ENCODE results near the gene SLC38A8.

Gene SLC38A8

GRCh38 chr16:83974475-83974874, 68.1 kb downstream of the SLC38A8 start:
- Histone ChIP-seq H3K4me1 (ENCODE audit: low read depth, poor library complexity, severe bottlenecking) (no peaks in the 10 kb centered on the region), H3K79me2 (ENCODE audit: insufficient read depth, low read depth) (no peaks in the 10 kb centered on the region), H3K36me3 (ENCODE audit: insufficient read depth) (no peaks in the 10 kb centered on the region), H3K4me2 (no peak overlapping the region), H3K27ac (no peak overlapping the region), H2AFZ (ENCODE audit: low read depth) (no peak overlapping the region), H3K4me3 (IDR thresholded peaks at IDR 0.05; ENCODE audit: insufficient read depth, low read depth, low read length) (no peak overlapping the region), H4K20me1 (ENCODE audit: insufficient read depth) (no peaks in the 10 kb centered on the region), H3K27me3 (ENCODE audit: insufficient read depth, low read depth) (peaks cover 8% of the 10 kb centered on the region; the same call in 1 of the 2 replicates), H3K9ac (no peak overlapping the region)
- TF ChIP-seq, protein P1, sequence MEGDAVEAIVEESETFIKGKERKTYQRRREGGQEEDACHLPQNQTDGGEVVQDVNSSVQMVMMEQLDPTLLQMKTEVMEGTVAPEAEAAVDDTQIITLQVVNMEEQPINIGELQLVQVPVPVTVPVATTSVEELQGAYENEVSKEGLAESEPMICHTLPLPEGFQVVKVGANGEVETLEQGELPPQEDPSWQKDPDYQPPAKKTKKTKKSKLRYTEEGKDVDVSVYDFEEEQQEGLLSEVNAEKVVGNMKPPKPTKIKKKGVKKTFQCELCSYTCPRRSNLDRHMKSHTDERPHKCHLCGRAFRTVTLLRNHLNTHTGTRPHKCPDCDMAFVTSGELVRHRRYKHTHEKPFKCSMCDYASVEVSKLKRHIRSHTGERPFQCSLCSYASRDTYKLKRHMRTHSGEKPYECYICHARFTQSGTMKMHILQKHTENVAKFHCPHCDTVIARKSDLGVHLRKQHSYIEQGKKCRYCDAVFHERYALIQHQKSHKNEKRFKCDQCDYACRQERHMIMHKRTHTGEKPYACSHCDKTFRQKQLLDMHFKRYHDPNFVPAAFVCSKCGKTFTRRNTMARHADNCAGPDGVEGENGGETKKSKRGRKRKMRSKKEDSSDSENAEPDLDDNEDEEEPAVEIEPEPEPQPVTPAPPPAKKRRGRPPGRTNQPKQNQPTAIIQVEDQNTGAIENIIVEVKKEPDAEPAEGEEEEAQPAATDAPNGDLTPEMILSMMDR (conservative IDR thresholded peaks at IDR 0.05; ENCODE audit: low read depth, low read length): no peak

DNA sequence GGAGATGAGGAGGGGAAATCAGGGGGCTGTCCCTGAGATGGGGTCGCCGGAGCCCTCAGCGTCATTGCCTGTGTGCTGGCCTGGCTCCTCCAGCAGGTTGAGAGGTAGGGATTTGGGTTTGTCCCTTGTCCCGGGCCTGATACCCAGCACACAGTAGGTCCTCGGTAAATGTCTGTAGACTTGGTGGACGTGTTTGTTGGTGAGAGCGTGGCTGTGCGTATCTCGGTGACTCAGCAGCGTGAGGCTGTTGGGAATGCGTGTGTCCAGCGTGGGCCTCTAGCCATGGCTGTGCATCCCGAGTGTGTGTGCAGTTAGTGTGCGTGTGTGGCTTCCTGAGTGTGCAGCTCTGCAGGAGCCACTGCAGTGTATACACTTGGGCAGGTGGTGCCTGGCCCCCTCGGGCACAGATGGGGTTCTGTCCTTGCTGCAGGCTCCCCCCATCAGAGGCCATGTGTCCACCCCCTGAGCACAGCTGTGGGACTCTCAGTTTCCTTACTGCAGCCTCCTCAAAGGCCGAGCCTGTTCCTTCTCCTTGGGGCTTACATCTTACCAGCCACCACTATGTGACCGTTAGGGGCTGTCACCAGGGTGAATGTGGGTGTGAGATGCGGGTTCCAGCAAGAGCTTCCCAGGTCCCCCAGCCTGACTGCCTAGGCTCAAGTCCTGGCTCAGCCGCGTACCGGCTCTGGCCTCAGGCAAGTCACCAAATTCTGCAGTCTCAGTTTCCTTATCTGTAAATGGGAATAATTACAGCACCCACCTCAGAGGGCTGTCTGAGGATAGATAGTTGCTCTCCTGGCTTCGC, 68.8 kb downstream of the SLC38A8 start:
- Histone ChIP-seq H3K9ac (no peak overlapping the region), H2AFZ (ENCODE audit: low read depth) (no peak overlapping the region), H3K36me3 (ENCODE audit: insufficient read depth) (no peaks in the 10 kb centered on the region), H3K27ac (no peak overlapping the region), H4K20me1 (ENCODE audit: insufficient read depth) (no peaks in the 10 kb centered on the region), H3K27me3 (ENCODE audit: insufficient read depth, low read depth) (peaks cover 8% of the 10 kb centered on the region; the same call in 1 of the 2 replicates), H3K4me3 (IDR thresholded peaks at IDR 0.05; ENCODE audit: insufficient read depth, low read depth, low read length) (no peak overlapping the region), H3K79me2 (ENCODE audit: insufficient read depth, low read depth) (no peaks in the 10 kb centered on the region), H3K4me2 (no peak overlapping the region), H3K4me1 (ENCODE audit: low read depth, poor library complexity, severe bottlenecking) (no peaks in the 10 kb centered on the region)
- TF ChIP-seq, protein P1 (conservative IDR thresholded peaks at IDR 0.05; ENCODE audit: low read depth, low read length): no peak

GRCh38 chr16:83973077-83973476, 69.5 kb downstream of the SLC38A8 start:
- H3K79me2 ChIP-seq (ENCODE audit: insufficient read depth, low read depth): no peaks in the 10 kb centered on the region
- H3K36me3 ChIP-seq (ENCODE audit: insufficient read depth): no peaks in the 10 kb centered on the region
- H3K4me3 ChIP-seq (IDR thresholded peaks at IDR 0.05; ENCODE audit: insufficient read depth, low read depth, low read length): no peak overlapping the region
- H3K9ac ChIP-seq: no peak overlapping the region
- no peak overlapping the region for H3K27ac ChIP-seq
- H3K27me3 ChIP-seq (ENCODE audit: insufficient read depth, low read depth): peaks cover 8% of the 10 kb centered on the region; the same call in 1 of the 2 replicates
- H3K4me2 ChIP-seq: no peak overlapping the region
- no peaks in the 10 kb centered on the region for H3K4me1 ChIP-seq (ENCODE audit: low read depth, poor library complexity, severe bottlenecking)
- no peak overlapping the region for H2AFZ ChIP-seq (ENCODE audit: low read depth)
- TF ChIP-seq, protein P1 (conservative IDR thresholded peaks at IDR 0.05; ENCODE audit: low read depth, low read length): no peak
- no peaks in the 10 kb centered on the region for H4K20me1 ChIP-seq (ENCODE audit: insufficient read depth)

DNA sequence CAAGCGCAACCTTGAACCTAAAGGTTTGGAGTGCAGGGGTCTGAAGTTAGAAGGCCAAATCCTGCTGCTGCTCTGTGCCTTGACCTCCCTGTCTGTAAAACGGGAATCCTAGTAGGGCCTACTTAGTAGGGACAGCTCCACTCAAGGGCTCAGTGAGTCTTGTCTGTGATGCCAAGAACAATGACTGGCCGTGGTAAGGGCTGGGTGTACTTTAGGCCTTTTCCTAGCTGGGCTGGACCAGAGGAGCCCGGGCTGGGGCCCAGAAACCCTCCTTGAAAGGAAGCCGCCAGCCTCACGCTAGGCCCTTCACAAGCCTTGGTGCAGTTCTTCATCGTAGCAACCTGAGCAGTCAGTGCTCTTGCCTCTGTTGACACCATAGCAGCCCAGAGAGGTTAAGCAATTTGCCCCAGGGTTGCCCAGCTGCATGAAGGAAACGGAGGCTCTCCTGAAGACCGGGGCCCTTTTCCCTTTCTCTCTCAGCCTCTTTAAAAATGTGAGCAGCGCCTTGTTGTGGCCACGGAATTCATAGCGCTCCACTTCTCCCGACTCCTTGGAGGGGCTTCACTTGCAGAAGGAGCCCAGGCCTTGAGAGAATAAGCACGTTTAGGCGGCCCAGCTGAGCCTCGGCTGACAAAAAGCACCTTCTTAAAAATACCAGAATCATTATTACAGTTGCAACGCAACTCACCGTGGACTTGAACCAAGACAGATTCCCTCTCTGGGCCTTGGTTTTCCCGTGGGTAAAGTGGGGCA, 70.2 kb downstream of the SLC38A8 start:
- H3K79me2 ChIP-seq (ENCODE audit: insufficient read depth, low read depth): no peaks in the 10 kb centered on the region
- peaks cover 8% of the 10 kb centered on the region; the same call in 1 of the 2 replicates for H3K27me3 ChIP-seq (ENCODE audit: insufficient read depth, low read depth)

More for the DNA sequence above, 70.2 kb downstream of the SLC38A8 start:
- Histone ChIP-seq H4K20me1 (ENCODE audit: insufficient read depth) (no peaks in the 10 kb centered on the region), H3K27ac (no peak overlapping the region), H3K4me1 (ENCODE audit: low read depth, poor library complexity, severe bottlenecking) (no peaks in the 10 kb centered on the region), H3K36me3 (ENCODE audit: insufficient read depth) (no peaks in the 10 kb centered on the region), H2AFZ (ENCODE audit: low read depth) (no peak overlapping the region), H3K9ac (no peak overlapping the region), H3K4me2 (no peak overlapping the region), H3K4me3 (IDR thresholded peaks at IDR 0.05; ENCODE audit: insufficient read depth, low read depth, low read length) (no peak overlapping the region)
- TF ChIP-seq, protein P1 (conservative IDR thresholded peaks at IDR 0.05; ENCODE audit: low read depth, low read length): no peak
